Activated T-cell treated with anti-CD3 and anti-CD28 coated beads for 4 hours (primary cell): ENCODE results near the gene CD84.
"Not testable (repeated sequence)": the region's sequence is repeated elsewhere in the genome, so short reads cannot be mapped to it uniquely, and the experiment has no call there.

ENCODE experiments used
- DNase-seq: peaks from one replicate; pipeline ENCODE4 v3.0.0-alpha.2; 2020

Gene CD84

DNA sequence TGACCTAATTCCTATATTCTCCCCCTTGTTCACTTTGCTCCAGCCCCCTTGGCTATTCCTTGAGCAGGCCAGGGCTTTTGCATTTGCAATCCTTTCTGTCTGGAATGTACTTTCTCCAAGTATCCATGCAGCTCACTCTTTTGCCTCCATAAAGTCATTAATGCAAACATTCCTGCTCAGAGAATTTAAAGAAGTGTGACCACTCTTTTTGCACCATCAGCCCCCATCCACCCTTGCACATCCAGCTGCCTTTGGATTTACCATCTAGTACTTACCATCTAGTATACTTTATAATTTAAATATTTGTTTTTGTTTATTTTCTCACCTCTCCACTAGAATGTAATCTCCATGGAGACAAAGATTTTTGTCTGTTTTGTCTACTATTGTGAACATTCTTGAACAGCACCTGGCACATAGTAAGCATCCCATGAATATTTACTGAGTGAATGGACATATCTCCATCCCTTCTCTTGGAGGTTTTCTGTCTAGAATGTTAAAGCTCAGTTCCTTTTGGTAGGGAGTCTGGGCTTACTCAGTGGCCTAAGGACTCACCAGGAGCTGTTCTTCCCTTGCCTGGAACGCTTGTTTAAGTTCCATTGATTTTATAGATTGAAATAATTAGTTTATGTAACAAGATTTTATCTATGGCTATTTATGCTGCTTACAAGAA lies 78.8 kb downstream of the CD84 start:
- no peak for DNase-seq

DNA sequence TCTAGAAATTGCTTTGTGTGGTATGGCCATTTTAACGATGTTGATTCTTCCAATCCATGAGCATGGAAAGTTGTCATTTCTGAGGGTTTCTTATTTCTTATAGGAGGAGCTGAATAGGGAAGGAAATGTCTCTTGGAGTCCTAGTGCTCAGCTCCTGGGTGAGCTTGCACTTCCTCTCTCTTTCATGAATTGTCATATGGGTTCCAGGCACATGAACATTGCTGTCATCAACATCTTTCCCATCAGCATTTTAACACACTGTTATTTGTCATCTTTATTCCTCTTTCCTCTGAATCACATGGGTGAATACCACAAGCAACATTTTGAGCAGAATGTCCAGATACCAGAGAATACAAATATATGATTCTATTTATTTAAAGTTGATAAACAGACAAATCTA lies 79.7 kb downstream of the CD84 start:
- no peak for DNase-seq

GRCh38 chr1:160498301-160499065 lies 80.8 kb downstream of the CD84 start:
- DNase-seq, result not testable (repeated sequence)

GRCh38 chr1:160496334-160496733 lies 83.0 kb downstream of the CD84 start:
- DNase-seq, result no peak

GRCh38 chr1:160494620-160495019 lies 84.7 kb downstream of the CD84 start:
- no peak for DNase-seq

GRCh38 chr1:160492617-160493016 lies 86.7 kb downstream of the CD84 start:
- DNase-seq, result no peak

DNA sequence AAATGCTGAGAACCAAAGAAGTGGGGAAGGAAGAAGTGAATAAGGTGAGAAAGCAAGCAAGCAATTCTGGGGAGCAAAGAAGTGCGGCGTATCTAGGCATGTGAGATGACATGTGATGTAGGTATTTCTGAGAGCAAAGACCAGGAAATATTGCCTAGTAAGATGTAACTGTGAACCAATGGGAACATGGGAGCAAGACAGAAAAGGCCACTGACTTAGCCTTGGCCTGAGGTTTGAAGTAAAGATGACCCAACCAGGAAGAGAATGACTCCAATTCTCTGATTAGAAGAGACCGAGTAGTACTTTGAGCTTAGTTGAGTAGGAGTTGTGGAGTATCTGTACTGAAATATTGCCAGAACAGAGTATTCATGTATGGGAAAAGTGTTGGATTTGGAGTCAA lies 87.3 kb downstream of the CD84 start:
- no peak for DNase-seq
